Spleen (tissue), 11 donors: ENCODE measurements around the gene RGPD8. TPM values are rescaled to one million over a fixed set of nuclear protein-coding genes. Genes with fewer than 3 reads are reported as not detected.
"Not testable (repeated sequence)": the region's sequence is repeated elsewhere in the genome, so short reads cannot be mapped to it uniquely, and the experiment has no call there.

Experiments
- DNase-seq: peaks from one replicate; pipeline ENCODE4 v3.0.0-alpha.2; 2020
- H3K27ac ChIP-seq, 8 donors: fragments of 200-600 bp; sonication (generic) in 7 of 8; 1 replicate in 4 of 8; 2 replicates in 4 of 8; pipeline versions ENCODE4 v1.5.0 to v1.8.0; 2016 to 2021; ENCODE audit warnings: inconsistent platforms in 4 of 8, mild to moderate bottlenecking in 4 of 8, moderate library complexity in 1 of 8
- H3K27me3 ChIP-seq, 7 donors: fragments of 200-600 bp; sonication (generic) in 6 of 7; replicated peaks in 1 of 7; 1 replicate in 4 of 7; 2 replicates in 3 of 7; pipeline versions ENCODE4 v1.5.0 to v1.8.0; 2016 to 2021; ENCODE audit warnings: inconsistent platforms in 3 of 7, mild to moderate bottlenecking in 1 of 7
- H3K36me3 ChIP-seq, 6 donors: fragments of 200-600 bp; sonication (generic) in 5 of 6; 1 replicate in 4 of 6; 2 replicates in 2 of 6; pipeline versions ENCODE4 v1.5.0 to v1.8.0; 2016 to 2021; ENCODE audit warnings: inconsistent platforms in 2 of 6
- H3K4me1 ChIP-seq, 6 donors: fragments of 200-600 bp; sonication (generic) in 5 of 6; 1 replicate in 3 of 6; 2 replicates in 3 of 6; pipeline versions ENCODE4 v1.5.0 to v1.8.0; 2016 to 2021; ENCODE audit warnings: inconsistent platforms in 3 of 6
- H3K4me3 ChIP-seq, 8 donors: fragments of 200-600 bp; sonication (generic) in 7 of 8; 1 replicate in 4 of 8; 2 replicates in 4 of 8; pipeline versions ENCODE4 v1.5.0 to v1.8.0; 2016 to 2021; ENCODE audit warnings: inconsistent platforms in 4 of 8, mild to moderate bottlenecking in 4 of 8, moderate library complexity in 2 of 8
- H3K9me3 ChIP-seq, 8 donors: fragments of 200-600 bp; sonication (generic) in 7 of 8; 1 replicate in 4 of 8; 2 replicates in 4 of 8; pipeline versions ENCODE4 v1.5.0 to v1.8.0; 2016 to 2021; ENCODE audit warnings: inconsistent platforms in 4 of 8
- CTCF ChIP-seq, 11 experiments: fragments of 200-600 bp in 7 of 11; fragments of 450-650 bp in 4 of 11; sonication (generic) in 4 of 11; IDR thresholded peaks in 8 of 11; conservative IDR thresholded peaks in 3 of 11; 1 replicate in 7 of 11; 2 replicates in 4 of 11; pipeline versions ENCODE4 v1.4.0 to v1.8.0; 2016 to 2021; ENCODE audit warnings: antibody characterized with exemption in 11 of 11, inconsistent platforms in 4 of 11, mild to moderate bottlenecking in 1 of 11
- POLR2A ChIP-seq, 3 donors: fragments of 450-650 bp; IDR thresholded peaks; one replicate each; pipeline ENCODE4 v1.5.1; 2017; ENCODE audit warnings: antibody characterized with exemption in 3 of 3, mild to moderate bottlenecking in 1 of 3
- POLR2AphosphoS5 ChIP-seq, 3 donors: sonication (generic); formaldehyde crosslinking; IDR thresholded peaks; one replicate each; pipeline ENCODE4 v1.5.1; 2017; ENCODE audit warnings: antibody characterized with exemption in 3 of 3
- WGBS, 5 donors: extraction: QIAGEN DNeasy Blood & Tissue Kit in 3 of 5; methylation state at CpG; one replicate each; pipeline versions ENCODE4 v1.1.5 to v1.1.7; 2013 to 2018; 5-methylcytosine and 5-hydroxymethylcytosine counted together
- intact Hi-C: fragments of 100-400 bp; cut with DNase I; formaldehyde crosslinking; loops from one replicate; pipeline ENCODE4 v1.15.0; 2023; ENCODE audit warnings: low total_unique reads
- polyA plus RNA-seq, 3 donors: library from polyadenylated mRNA; stranded (reverse); fragments of 200-250 nt; gene quantifications; one replicate each; pipeline ENCODE4 v1.2.1, GENCODE V29; 2013
- total RNA-seq, 7 donors: library from RNA; depleted of rRNA in 3 of 7; stranded (reverse); fragments of >200 nt in 3 of 7; fragmentation: NEBNext Ultra II Directional in 4 of 7; extraction: Animal tissue kit (Norgen Biotek cat#: 25700) in 4 of 7; gene quantifications; one replicate each; pipeline versions ENCODE4 v1.1.0 to v1.2.1, GENCODE V29; 2016 to 2021
- donor health status: healthy with polysubstance abuse.
- donor health status: DM: no; HTN: no; CAD: no; lungs with moderate emphysema.
- donor health status: DM: no; HTN: no; CAD: no.
- donor health status: Bipolar disorder and iron deficiency.
- donor health status: healthy.
- donor health status: DM: no; HTN: no; CAD: no.
- donor health status: DM: yes; HTN: yes; CAD: no.

RGPD8 gene
- total and polyA plus RNA-seq, 10 donors = 0.09 to 35.4 (median 17.7) TPM

DNA sequence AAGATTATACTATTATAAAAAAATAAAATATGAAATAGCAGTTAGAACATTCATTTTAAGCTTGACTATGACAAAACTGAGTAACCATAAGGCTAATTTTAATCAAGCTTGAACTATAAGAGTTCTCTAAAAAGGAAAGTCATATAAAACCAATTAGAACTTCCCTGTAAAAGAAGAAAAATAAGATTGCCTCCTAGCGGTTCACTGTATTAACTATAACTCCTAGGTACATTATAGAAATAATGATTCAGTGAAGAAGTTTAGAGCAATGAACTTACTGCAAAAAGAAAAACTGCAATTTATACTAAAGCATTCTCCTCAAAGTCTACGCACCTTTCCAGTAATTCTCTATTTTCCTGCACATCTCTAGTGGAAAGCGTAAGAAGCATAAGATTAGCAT lies 16.6 kb downstream of the RGPD8 start:
- WGBS, 5 donors = 86 to 94% (median 90%) methylated on average over 3 of the region's 3 CpGs
- H3K4me3 ChIP-seq, H3K4me1 ChIP-seq, H3K27ac ChIP-seq, intact Hi-C loops, H3K9me3 ChIP-seq, H3K36me3 ChIP-seq, DNase-seq, H3K27me3 ChIP-seq: not testable (repeated sequence)

GRCh38 chr2:112360055-112360454 lies 73.4 kb downstream of the RGPD8 start:
- peaks cover 4 to 31% (median 29%) of the 10 kb centered on the region in 8 donors for H3K9me3 ChIP-seq
- intact Hi-C loops, H3K36me3 ChIP-seq, H3K4me3 ChIP-seq, H3K27me3 ChIP-seq, DNase-seq, H3K4me1 ChIP-seq, H3K27ac ChIP-seq: not testable (repeated sequence)
- WGBS, 5 donors = 91 to 96% (median 94%) methylated on average over 7 of the region's 7 CpGs

GRCh38 chr2:112354335-112354734 lies 79.1 kb downstream of the RGPD8 start:
- DNase-seq, H3K36me3 ChIP-seq, intact Hi-C loops, H3K4me3 ChIP-seq, H3K4me1 ChIP-seq, H3K27me3 ChIP-seq, H3K27ac ChIP-seq: not testable (repeated sequence)
- WGBS, 5 donors = 75 to 96% (median 84%) methylated on average over 2 of the region's 2 CpGs
- H3K9me3 ChIP-seq = peaks cover 4 to 23% (median 20%) of the 10 kb centered on the region in 8 donors

DNA sequence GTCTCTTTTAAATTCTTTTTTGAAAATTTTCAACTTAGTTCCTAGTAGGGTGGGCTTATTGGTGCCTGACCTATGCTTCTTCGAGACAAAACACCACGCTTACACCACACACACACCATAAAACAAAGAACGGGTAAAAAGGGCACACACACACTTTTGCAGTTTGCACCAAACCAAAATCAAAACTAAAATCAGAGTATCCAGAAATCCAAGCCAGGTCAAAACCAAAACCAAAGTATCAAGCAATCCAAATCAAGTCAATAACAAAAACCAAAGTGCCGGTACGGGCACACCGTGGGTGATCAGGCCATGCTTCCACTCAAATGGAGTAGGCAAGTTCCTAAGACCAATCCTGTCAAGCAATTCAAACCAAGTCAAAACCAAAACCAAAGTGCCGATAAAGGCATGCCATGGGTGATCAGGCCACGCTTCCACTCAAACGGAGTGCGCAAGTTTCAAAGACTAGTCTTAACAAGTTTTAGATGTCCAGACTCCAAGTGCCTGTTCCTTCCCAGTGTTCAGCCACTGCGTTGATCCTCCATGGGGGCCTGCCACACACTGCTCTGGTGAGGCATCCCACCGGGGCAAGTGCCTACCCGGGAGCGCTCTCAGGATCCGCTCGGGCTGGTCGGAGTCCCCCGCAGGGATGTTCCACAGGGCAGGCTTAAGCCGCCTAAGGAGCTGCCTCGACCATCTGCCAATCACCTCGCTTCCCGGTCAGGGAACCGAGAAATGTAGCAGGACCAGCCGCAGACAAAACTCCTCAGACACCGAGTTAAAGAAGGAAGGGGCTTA lies 80.4 kb downstream of the RGPD8 start:
- H3K27ac ChIP-seq, H3K4me1 ChIP-seq, H3K9me3 ChIP-seq, intact Hi-C loops, H3K4me3 ChIP-seq, H3K36me3 ChIP-seq, H3K27me3 ChIP-seq: not testable (repeated sequence)
- DNase-seq = peak; percentile 75
- 94 to 98% (median 96%) methylated on average over 14 to 15 of the region's 25 CpGs for WGBS, 5 donors

DNA sequence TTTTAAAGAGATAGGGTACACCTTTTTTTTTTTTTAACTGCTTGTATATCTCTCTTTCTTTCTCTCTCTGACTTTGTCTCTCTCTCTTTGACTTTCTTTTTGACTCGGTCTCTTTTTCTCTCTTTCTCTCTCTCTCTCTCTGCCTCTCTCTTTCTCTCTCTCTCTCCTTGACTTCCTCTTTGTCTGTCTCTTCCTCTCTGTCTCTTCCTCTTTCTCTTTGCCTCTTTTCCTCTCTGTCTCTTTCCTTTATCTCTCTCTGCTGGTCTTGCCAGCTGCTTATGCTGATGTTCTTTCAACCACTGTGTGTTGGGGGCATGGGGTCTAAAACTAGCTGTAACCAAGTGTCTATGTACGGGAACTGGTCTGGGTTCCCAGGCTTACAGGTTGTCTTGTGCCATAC lies 81.2 kb downstream of the RGPD8 start:
- H3K36me3 ChIP-seq, H3K27me3 ChIP-seq, intact Hi-C loops, H3K4me1 ChIP-seq, DNase-seq, H3K4me3 ChIP-seq, H3K9me3 ChIP-seq, H3K27ac ChIP-seq: not testable (repeated sequence)
- WGBS, 5 donors = 63 to 89% (median 70%) methylated on average over 2 of the region's 2 CpGs

GRCh38 chr2:112345030-112346027 lies 88.1 kb downstream of the RGPD8 start:
- intact Hi-C loops = no loop called here
- no peak for TF ChIP-seq POLR2AphosphoS5 (IDR thresholded peaks at IDR 0.05)
- no peak for TF ChIP-seq POLR2A (IDR thresholded peaks at IDR 0.05)
- TF ChIP-seq CTCF (IDR thresholded peaks at IDR 0.05 in 8 of 11, conservative IDR thresholded peaks at IDR 0.05 in 3 of 11) = no peak
- Histone ChIP-seq H3K4me1 (no peaks in the 10 kb centered on the region), H3K27ac (no peak overlapping the region), H3K36me3 (no peaks in the 10 kb centered on the region), H3K4me3 (no peak overlapping the region), H3K27me3 (no peaks in the 10 kb centered on the region), H3K9me3 (no peaks in the 10 kb centered on the region)
- WGBS, 5 donors = 93 to 96% (median 94%) methylated on average over 30 of the region's 30 CpGs
- no peak for DNase-seq
